Measurements from ENCODE around the gene LDB1.

LDB1 gene

GRCh38 chr10:102090772-102091171 lies 29.4 kb downstream of the LDB1 start:
- TF ChIP-seq FOXP2 (optimal IDR thresholded peaks at IDR 0.05; ENCODE audit: borderline replicate concordance, extremely low read depth, extremely low read length, insufficient read depth), result no peak
- no peak for TF ChIP-seq SIN3A (IDR thresholded peaks at IDR 0.05; ENCODE audit: borderline replicate concordance, insufficient read depth, low read length)
- no peak for TF ChIP-seq TAF1 (IDR thresholded peaks at IDR 0.05; ENCODE audit: borderline replicate concordance, insufficient read depth, low read length)
- TF ChIP-seq POLR2AphosphoS5 (IDR thresholded peaks at IDR 0.05; ENCODE audit: low read depth, low read length), result no peak
- TF ChIP-seq, protein P1, sequence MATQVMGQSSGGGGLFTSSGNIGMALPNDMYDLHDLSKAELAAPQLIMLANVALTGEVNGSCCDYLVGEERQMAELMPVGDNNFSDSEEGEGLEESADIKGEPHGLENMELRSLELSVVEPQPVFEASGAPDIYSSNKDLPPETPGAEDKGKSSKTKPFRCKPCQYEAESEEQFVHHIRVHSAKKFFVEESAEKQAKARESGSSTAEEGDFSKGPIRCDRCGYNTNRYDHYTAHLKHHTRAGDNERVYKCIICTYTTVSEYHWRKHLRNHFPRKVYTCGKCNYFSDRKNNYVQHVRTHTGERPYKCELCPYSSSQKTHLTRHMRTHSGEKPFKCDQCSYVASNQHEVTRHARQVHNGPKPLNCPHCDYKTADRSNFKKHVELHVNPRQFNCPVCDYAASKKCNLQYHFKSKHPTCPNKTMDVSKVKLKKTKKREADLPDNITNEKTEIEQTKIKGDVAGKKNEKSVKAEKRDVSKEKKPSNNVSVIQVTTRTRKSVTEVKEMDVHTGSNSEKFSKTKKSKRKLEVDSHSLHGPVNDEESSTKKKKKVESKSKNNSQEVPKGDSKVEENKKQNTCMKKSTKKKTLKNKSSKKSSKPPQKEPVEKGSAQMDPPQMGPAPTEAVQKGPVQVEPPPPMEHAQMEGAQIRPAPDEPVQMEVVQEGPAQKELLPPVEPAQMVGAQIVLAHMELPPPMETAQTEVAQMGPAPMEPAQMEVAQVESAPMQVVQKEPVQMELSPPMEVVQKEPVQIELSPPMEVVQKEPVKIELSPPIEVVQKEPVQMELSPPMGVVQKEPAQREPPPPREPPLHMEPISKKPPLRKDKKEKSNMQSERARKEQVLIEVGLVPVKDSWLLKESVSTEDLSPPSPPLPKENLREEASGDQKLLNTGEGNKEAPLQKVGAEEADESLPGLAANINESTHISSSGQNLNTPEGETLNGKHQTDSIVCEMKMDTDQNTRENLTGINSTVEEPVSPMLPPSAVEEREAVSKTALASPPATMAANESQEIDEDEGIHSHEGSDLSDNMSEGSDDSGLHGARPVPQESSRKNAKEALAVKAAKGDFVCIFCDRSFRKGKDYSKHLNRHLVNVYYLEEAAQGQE (IDR thresholded peaks at IDR 0.05; ENCODE audit: insufficient read depth in 1 of 2, low read depth in 2 of 2, low read length in 2 of 2), result no peak

GRCh38 chr10:102086196-102086595 lies 34.0 kb downstream of the LDB1 start:
- no peak for TF ChIP-seq POLR2AphosphoS5 (IDR thresholded peaks at IDR 0.05; ENCODE audit: low read depth, low read length)
- TF ChIP-seq TAF1 (IDR thresholded peaks at IDR 0.05; ENCODE audit: borderline replicate concordance, insufficient read depth, low read length), result no peak
- no peak for TF ChIP-seq SIN3A (IDR thresholded peaks at IDR 0.05; ENCODE audit: borderline replicate concordance, insufficient read depth, low read length)
- TF ChIP-seq, protein P1 (IDR thresholded peaks at IDR 0.05; ENCODE audit: insufficient read depth in 1 of 2, low read depth in 2 of 2, low read length in 2 of 2), result no peak
- TF ChIP-seq FOXP2 (optimal IDR thresholded peaks at IDR 0.05; ENCODE audit: borderline replicate concordance, extremely low read depth, extremely low read length, insufficient read depth), result no peak

DNA sequence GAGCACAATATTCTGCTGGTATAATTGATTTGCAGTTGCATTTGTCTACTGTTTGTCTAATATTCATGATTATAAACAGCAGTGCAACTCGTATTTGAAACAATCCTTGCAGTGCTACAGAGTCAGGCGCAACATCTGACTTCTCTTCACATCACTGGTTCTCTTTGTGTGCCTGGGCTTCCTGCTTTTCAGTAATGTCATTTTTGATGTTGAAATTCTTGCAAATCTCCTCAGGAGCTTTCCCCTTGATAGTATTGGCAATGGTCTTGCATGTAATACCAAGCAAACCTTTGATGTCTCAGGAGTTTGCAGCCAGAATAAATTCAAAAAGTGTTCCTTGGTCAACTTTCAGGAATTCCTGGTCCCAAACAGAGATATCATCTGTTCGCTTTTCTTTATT lies 34.8 kb downstream of the LDB1 start:
- TF ChIP-seq FOXP2 (optimal IDR thresholded peaks at IDR 0.05; ENCODE audit: borderline replicate concordance, extremely low read depth, extremely low read length, insufficient read depth) (no peak), POLR2AphosphoS5 (IDR thresholded peaks at IDR 0.05; ENCODE audit: low read depth, low read length) (no peak), SIN3A (IDR thresholded peaks at IDR 0.05; ENCODE audit: borderline replicate concordance, insufficient read depth, low read length) (no peak)
- TF ChIP-seq, protein P1 (IDR thresholded peaks at IDR 0.05; ENCODE audit: insufficient read depth in 1 of 2, low read depth in 2 of 2, low read length in 2 of 2), result no peak

DNA sequence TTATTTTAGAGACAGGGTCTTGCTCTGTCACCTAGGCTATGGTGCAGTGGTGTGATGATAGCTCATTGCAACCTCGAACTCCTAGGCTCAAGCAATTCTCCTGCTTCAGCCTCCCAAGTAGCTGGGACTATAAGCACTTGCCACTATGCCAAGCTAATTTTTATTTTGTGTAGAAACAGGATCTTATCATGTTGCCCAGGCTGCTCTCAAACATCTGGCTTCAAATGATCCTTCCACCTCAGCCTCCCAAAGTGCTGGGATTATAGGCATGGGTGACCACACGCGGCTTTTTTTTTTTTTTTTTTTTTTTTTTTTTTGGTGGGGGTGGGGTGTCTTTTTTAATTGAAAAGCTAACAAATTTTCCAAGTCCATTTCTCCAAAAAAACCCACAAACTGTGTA lies 36.6 kb downstream of the LDB1 start:
- TF ChIP-seq TAF1 (IDR thresholded peaks at IDR 0.05; ENCODE audit: borderline replicate concordance, insufficient read depth, low read length) (no peak), POLR2AphosphoS5 (IDR thresholded peaks at IDR 0.05; ENCODE audit: low read depth, low read length) (no peak), SIN3A (IDR thresholded peaks at IDR 0.05; ENCODE audit: borderline replicate concordance, insufficient read depth, low read length) (no peak), FOXP2 (optimal IDR thresholded peaks at IDR 0.05; ENCODE audit: borderline replicate concordance, extremely low read depth, extremely low read length, insufficient read depth) (no peak)
- TF ChIP-seq, protein P1 (IDR thresholded peaks at IDR 0.05; ENCODE audit: insufficient read depth in 1 of 2, low read depth in 2 of 2, low read length in 2 of 2), result no peak
